H1 (cell line): ENCODE data around the gene DDX51. TPM values are rescaled to one million over a fixed set of nuclear protein-coding genes. Genes with fewer than 3 reads are reported as not detected.

Experiments
- ASH2L ChIP-seq: fragments of 200-600, 300-600 bp; sonication (generic); IDR thresholded peaks from one replicate; pipeline ENCODE4 v1.7.1; 2017; ENCODE audit warnings: low read length
- BACH1 ChIP-seq: IDR thresholded peaks from 2 replicates; pipeline ENCODE4 v1.6.1; 2012; ENCODE audit warnings: low read length, improper control_type of control experiment
- CEBPB ChIP-seq: IDR thresholded peaks from 2 replicates; pipeline ENCODE4 v1.6.1; 2012; ENCODE audit warnings: low read depth, low read length
- CHD1 ChIP-seq: IDR thresholded peaks from 2 replicates; pipeline ENCODE4 v1.6.1; 2012; ENCODE audit warnings: low read depth, low read length, improper control_type of control experiment
- CHD2 ChIP-seq: IDR thresholded peaks from 2 replicates; pipeline ENCODE4 v1.6.1; 2012; ENCODE audit warnings: low read length, improper control_type of control experiment
- CHD7 ChIP-seq: fragments of 300-600 bp; sonication (generic); IDR thresholded peaks from 2 replicates; pipeline ENCODE4 v1.7.1; 2012; ENCODE audit warnings: low read length, moderate library complexity, mild to moderate bottlenecking, inconsistent platforms; ENCODE audit not compliant: insufficient replicate concordance
- E2F6 ChIP-seq: IDR thresholded peaks from 2 replicates; pipeline ENCODE4 v1.6.1; 2012; ENCODE audit warnings: inconsistent platforms
- GTF2F1 ChIP-seq: IDR thresholded peaks from 2 replicates; pipeline ENCODE4 v1.6.1; 2012; ENCODE audit warnings: low read depth, low read length, improper control_type of control experiment, borderline replicate concordance
- MAFK ChIP-seq: IDR thresholded peaks from 2 replicates; pipeline ENCODE4 v1.6.1; 2012; ENCODE audit warnings: low read depth, mild to moderate bottlenecking, improper control_type of control experiment, low read length
- SIX5 ChIP-seq: IDR thresholded peaks from 2 replicates; pipeline ENCODE4 v1.6.1; 2011; ENCODE audit warnings: mild to moderate bottlenecking, low read depth, low read length
- SUZ12 ChIP-seq: fragments of 200-600 bp; sonication (generic); IDR thresholded peaks from 2 replicates; pipeline ENCODE4 v1.6.1; 2012; ENCODE audit warnings: mild to moderate bottlenecking, inconsistent platforms, low read length, moderate library complexity, mixed read lengths
- TAF1 ChIP-seq: IDR thresholded peaks from 2 replicates; pipeline ENCODE4 v1.6.1; 2011; ENCODE audit warnings: mild to moderate bottlenecking, low read depth, low read length
- polyA plus RNA-seq, 7 experiments: library from polyadenylated mRNA; depleted of rRNA in 3 of 7; stranded (reverse) in 5 of 7; unstranded in 2 of 7; fragments of >200 nt in 5 of 7; fragments of 200-250 nt in 2 of 7; gene quantifications; 1 replicate in 5 of 7; 2 replicates in 1 of 7; 4 replicates in 1 of 7; pipeline versions ENCODE4 v1.2.1 to v1.2.3, GENCODE V29; 2011 to 2013; ENCODE audit warnings: missing spikeins in 2 of 7, mixed read lengths in 2 of 7
- total RNA-seq: library from RNA; stranded (reverse); fragmentation: NEBNext Ultra II Directional; extraction: Animal tissue kit (Norgen Biotek cat#: 25700); gene quantifications from 2 replicates; pipeline ENCODE4 v1.2.1, GENCODE V29; 2021

DDX51 gene
- total and polyA plus RNA-seq, 2 of the 8 experiments (the other 6 are each of a cell fraction or from before 2014, with no cell fraction given), result 11.2 to 24.4 TPM

- no peak for TF ChIP-seq CHD7
- TF ChIP-seq CHD2, result no peak
- no peak for TF ChIP-seq GTF2F1
- no peak for TF ChIP-seq MAFK
- TF ChIP-seq SUZ12, result no peak
- TF ChIP-seq CHD1, result no peak
- TF ChIP-seq TAF1, result no peak
- TF ChIP-seq E2F6, result no peak
- TF ChIP-seq SIX5, result no peak
- TF ChIP-seq ASH2L, result no peak
- no peak for TF ChIP-seq BACH1
- no peak for TF ChIP-seq CEBPB
Measured at GRCh38 chr12:132118876-132119275, 25.2 kb downstream of the DDX51 start (continued).
